ENCODE results near the gene RPS15.

RPS15 gene

GRCh38 chr19:1487576-1488281 lies 49.5 kb downstream of the RPS15 start:
- no peak for DNase-seq

- DNase-seq = no peak
These were observed 50.0 kb downstream of the RPS15 start for GRCh38 chr19:1488282-1488601.

GRCh38 chr19:1489463-1490310 lies 51.5 kb downstream of the RPS15 start:
- no peak for DNase-seq
